T-helper 17 cell (primary cell): Measurements from ENCODE around the gene ELAVL2. TPM values are rescaled to one million over a fixed set of nuclear protein-coding genes. Genes with fewer than 3 reads are reported as not detected.

Source experiments
- ATAC-seq: fragments of 150-1000 bp; cut with Tn5 transposase; 2 replicates; pipeline ENCODE4 v1.10.0; 2021; ENCODE audit warnings: mild to moderate bottlenecking, moderate library complexity
- DNase-seq, 3 donors: peaks; one replicate each; pipeline versions ENCODE4 v3.0.0 to v3.0.0-alpha.2; 2020 to 2021
- H3K9me3 ChIP-seq: one replicate; pipeline ENCODE4 v1.7.0; 2013; ENCODE audit warnings: low read length, mild to moderate bottlenecking; ENCODE audit not compliant: control insufficient read depth, poor library complexity, severe bottlenecking
- H3K27ac Mint-ChIP-seq: one replicate; pipeline ENCODE4 v1.8.0; 2022; ENCODE audit warnings: mild to moderate bottlenecking, moderate library complexity, mixed read lengths
- H3K27me3 Mint-ChIP-seq: one replicate; pipeline ENCODE4 v1.8.0; 2022; ENCODE audit warnings: mixed read lengths
- H3K36me3 Mint-ChIP-seq: one replicate; pipeline ENCODE4 v1.8.0; 2022; ENCODE audit warnings: low read depth, mixed read lengths
- H3K4me1 Mint-ChIP-seq: one replicate; pipeline ENCODE4 v1.8.0; 2022; ENCODE audit warnings: mild to moderate bottlenecking, mixed read lengths
- H3K4me3 Mint-ChIP-seq: one replicate; pipeline ENCODE4 v1.8.0; 2022; ENCODE audit warnings: mild to moderate bottlenecking, moderate library complexity, mixed read lengths
- total RNA-seq, 4 donors: library from RNA in 2 of 4; stranded (reverse) in 2 of 4; gene quantifications; one replicate each; pipeline ENCODE4 v1.2.3 and lab custom pipeline; 2022 to 2026

The ELAVL2 gene
- total RNA-seq, 2 donors from 2014 or later: not detected

DNA sequence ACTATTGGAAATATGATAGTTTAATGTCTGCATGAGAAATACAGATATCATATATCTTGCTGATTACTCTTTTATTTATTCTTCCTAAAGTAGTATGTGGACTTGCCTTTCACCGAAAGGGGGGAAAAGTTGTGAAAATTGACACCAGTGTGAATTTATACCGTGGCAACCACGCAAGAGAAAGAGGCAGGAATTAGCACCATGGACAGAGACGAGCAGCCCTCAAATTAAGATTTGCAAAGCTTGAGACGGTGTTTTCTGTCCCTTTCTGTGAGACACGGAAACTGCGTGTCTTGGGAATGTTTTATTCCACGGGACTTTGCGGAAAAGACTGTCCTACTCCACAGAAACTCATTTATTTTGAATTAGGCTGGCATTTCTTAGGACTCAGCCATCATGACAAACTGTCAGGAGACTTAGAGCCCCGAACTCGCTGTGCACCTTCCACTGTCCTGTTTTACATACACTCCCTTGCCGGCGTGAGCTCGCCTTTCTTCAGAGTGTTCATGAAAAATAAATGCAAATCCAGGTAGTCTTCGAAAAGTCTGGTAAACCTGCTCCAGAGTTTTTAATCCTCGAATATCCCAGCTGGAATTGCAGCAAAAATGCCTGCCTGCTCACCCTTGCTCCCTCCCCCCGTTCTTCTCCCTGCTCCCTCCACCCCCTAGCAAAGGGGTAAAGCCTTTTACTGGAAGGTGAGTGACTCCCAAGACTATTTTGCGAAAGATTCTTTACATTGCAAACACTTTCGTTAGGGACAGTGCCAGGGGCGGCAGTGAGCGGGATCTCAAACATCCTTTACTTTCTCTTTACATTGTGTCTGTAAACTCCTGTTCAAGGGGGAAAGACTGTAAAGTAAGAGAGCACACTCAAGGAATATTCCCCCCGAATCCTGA lies 3.8 kb upstream of the ELAVL2 start:
- no peak overlapping the region for H3K4me3 Mint-ChIP-seq
- DNase-seq (no peak), ATAC-seq (no peak)
- H3K36me3 Mint-ChIP-seq: no peaks in the 10 kb centered on the region
- no peak overlapping the region for H3K27ac Mint-ChIP-seq
- peaks cover 7% of the 10 kb centered on the region for H3K27me3 Mint-ChIP-seq
- no peaks in the 10 kb centered on the region for H3K9me3 ChIP-seq
- no peaks in the 10 kb centered on the region for H3K4me1 Mint-ChIP-seq

DNA sequence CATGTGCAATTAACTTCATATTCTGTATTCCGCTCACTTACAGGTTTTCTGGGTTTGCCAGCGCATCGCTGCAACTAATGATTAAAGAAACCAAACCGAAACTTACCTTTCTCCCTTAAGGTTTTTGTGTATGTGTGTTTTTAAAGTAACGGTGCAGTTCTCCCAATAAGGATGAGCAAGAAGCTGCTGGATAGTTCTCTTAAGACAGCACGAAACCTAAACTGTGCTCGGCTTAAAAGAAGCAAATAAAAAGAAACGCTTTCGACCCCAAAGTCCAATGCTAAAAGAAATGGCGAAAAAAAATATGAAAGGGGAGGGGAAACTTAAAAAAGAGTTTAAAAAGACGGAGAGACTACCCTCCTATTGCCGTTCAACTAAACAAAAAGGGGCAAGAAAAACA lies 340 bp downstream of the ELAVL2 start:
- no peak for ATAC-seq
- DNase-seq: no peak
- H3K27ac Mint-ChIP-seq: no peak overlapping the region
- no peaks in the 10 kb centered on the region for H3K4me1 Mint-ChIP-seq
- H3K27me3 Mint-ChIP-seq: peaks cover 9% of the 10 kb centered on the region
- H3K9me3 ChIP-seq: peaks cover 3% of the 10 kb centered on the region
- H3K36me3 Mint-ChIP-seq: no peaks in the 10 kb centered on the region
- no peak overlapping the region for H3K4me3 Mint-ChIP-seq

- no peaks in the 10 kb centered on the region for H3K4me1 Mint-ChIP-seq
- ATAC-seq: no peak
- H3K4me3 Mint-ChIP-seq: no peak overlapping the region
- no peak overlapping the region for H3K27ac Mint-ChIP-seq
- peaks cover 3% of the 10 kb centered on the region for H3K9me3 ChIP-seq
- H3K36me3 Mint-ChIP-seq: no peaks in the 10 kb centered on the region
- peaks cover 12% of the 10 kb centered on the region for H3K27me3 Mint-ChIP-seq
- no peak for DNase-seq
Observed at GRCh38 chr9:23824830-23825591, 1.0 kb downstream of the ELAVL2 start.

- Mint-ChIP-seq H3K27me3 (peaks cover 12% of the 10 kb centered on the region), H3K27ac (no peak overlapping the region), H3K4me3 (no peak overlapping the region), H3K4me1 (no peaks in the 10 kb centered on the region), H3K36me3 (no peaks in the 10 kb centered on the region)
- ATAC-seq (no peak), DNase-seq (no peak)
- peaks cover 3% of the 10 kb centered on the region for H3K9me3 ChIP-seq
Observed at GRCh38 chr9:23823986-23824829, 1.8 kb downstream of the ELAVL2 start.

- no peak overlapping the region for H3K27ac Mint-ChIP-seq
- no peaks in the 10 kb centered on the region for H3K36me3 Mint-ChIP-seq
- peaks cover 3% of the 10 kb centered on the region for H3K9me3 ChIP-seq
- DNase-seq (no peak), ATAC-seq (no peak)
- no peak overlapping the region for H3K4me3 Mint-ChIP-seq
- no peaks in the 10 kb centered on the region for H3K4me1 Mint-ChIP-seq
- H3K27me3 Mint-ChIP-seq: peaks cover 12% of the 10 kb centered on the region
Observed at GRCh38 chr9:23823269-23823668, 2.8 kb downstream of the ELAVL2 start.

DNA sequence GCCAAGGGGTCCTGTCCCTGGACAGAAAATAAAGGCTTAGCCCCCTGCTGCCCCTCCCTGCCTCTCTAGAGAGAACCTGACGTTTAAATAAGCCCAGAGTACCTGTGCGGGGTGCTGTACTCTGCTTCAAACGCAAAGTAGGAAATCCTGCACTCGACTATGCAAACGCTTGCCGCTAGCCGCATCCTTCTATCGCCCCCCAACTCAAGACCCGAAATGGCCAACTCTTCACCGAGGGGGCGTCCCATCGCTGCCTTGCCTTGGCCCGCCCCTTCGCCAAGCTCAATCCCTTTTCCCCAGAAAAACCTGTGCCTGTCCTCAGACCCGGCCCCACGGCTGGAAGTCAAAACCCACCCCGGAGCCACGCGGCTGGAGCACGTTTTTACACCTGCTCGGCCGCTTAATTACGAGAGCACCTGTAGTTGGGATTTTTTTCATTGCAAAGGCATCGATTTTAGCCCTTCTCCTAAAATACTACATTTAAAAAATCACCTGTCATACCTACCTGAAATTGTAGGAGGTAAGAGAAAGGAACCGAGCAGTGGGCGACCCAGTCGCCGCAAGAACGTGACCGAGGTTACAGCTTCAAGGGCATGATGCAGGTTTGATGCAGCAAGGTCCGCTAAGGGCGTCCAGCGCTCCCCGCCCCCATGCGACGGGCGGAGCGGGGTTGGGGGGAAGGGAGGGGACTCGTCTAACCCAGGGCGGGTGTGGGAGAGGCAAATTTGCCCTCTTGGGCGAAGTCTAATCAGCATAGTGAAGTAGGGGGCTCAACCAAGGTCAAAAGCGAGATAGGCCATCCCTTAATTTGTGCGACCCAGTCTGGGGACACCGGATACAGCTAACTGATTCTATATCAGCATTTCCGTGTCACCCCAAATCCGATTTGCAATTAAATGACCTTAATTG lies 3.5 kb downstream of the ELAVL2 start:
- no peaks in the 10 kb centered on the region for H3K36me3 Mint-ChIP-seq
- H3K4me3 Mint-ChIP-seq: peak overlapping the region; percentile 41
- DNase-seq (no peak), ATAC-seq (no peak)
- H3K4me1 Mint-ChIP-seq: no peaks in the 10 kb centered on the region
- peaks cover 3% of the 10 kb centered on the region for H3K9me3 ChIP-seq
- H3K27me3 Mint-ChIP-seq: peaks cover 12% of the 10 kb centered on the region
- H3K27ac Mint-ChIP-seq: no peak overlapping the region

- Mint-ChIP-seq H3K27ac (no peak overlapping the region), H3K4me1 (no peaks in the 10 kb centered on the region), H3K36me3 (no peaks in the 10 kb centered on the region), H3K4me3 (no peak overlapping the region), H3K27me3 (peaks cover 12% of the 10 kb centered on the region)
- H3K9me3 ChIP-seq: peaks cover 3% of the 10 kb centered on the region
- DNase-seq (no peak), ATAC-seq (no peak)
Observed at GRCh38 chr9:23821375-23822181, 4.5 kb downstream of the ELAVL2 start.

- H3K4me3 Mint-ChIP-seq: no peak overlapping the region
- DNase-seq: no peak
- H3K27ac Mint-ChIP-seq: no peak overlapping the region
- peaks cover 3% of the 10 kb centered on the region for H3K9me3 ChIP-seq
- peaks cover 12% of the 10 kb centered on the region for H3K27me3 Mint-ChIP-seq
- H3K4me1 Mint-ChIP-seq: no peaks in the 10 kb centered on the region
- no peaks in the 10 kb centered on the region for H3K36me3 Mint-ChIP-seq
- ATAC-seq: no peak
Observed at GRCh38 chr9:23820451-23821374, 5.3 kb downstream of the ELAVL2 start.

- no peaks in the 10 kb centered on the region for H3K36me3 Mint-ChIP-seq
- H3K27ac Mint-ChIP-seq: no peak overlapping the region
- H3K4me1 Mint-ChIP-seq: no peaks in the 10 kb centered on the region
- no peak for ATAC-seq
- peaks cover 12% of the 10 kb centered on the region for H3K27me3 Mint-ChIP-seq
- H3K9me3 ChIP-seq: peaks cover 3% of the 10 kb centered on the region
- DNase-seq: no peak
- H3K4me3 Mint-ChIP-seq: no peak overlapping the region
Observed at GRCh38 chr9:23819403-23819802, 6.6 kb downstream of the ELAVL2 start.

- H3K4me3 Mint-ChIP-seq: no peak overlapping the region
- H3K36me3 Mint-ChIP-seq: no peaks in the 10 kb centered on the region
- ATAC-seq: no peak
Observed at GRCh38 chr9:23814243-23814642, 11.8 kb downstream of the ELAVL2 start.

DNA sequence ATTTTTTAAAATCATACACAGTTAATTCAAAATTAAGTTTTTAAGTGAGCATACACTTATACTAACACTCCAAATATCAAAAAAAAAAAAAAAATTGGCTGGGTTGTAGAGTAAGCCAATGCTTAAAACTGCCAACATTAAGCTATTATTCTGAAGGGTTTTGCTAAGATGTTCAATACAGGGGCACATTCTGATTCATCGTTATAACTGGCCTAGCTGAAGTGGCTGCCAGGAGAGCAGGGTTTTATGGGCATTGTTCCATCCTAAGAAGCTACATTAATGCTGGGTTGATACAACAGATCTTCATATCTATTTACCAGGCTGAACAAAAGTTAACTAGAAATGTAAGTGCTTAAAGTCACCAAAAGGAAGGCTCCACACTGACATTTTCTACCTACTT lies 13.4 kb downstream of the ELAVL2 start:
- H3K9me3 ChIP-seq: no peaks in the 10 kb centered on the region
- ATAC-seq (no peak), DNase-seq (no peak)
- H3K4me3 Mint-ChIP-seq: no peak overlapping the region
- no peaks in the 10 kb centered on the region for H3K27me3 Mint-ChIP-seq
- no peak overlapping the region for H3K27ac Mint-ChIP-seq
- no peaks in the 10 kb centered on the region for H3K36me3 Mint-ChIP-seq
- no peaks in the 10 kb centered on the region for H3K4me1 Mint-ChIP-seq

More at GRCh38 chr9:23814243-23814642, 11.8 kb downstream of the ELAVL2 start:
- no peak for DNase-seq
- no peak overlapping the region for H3K27ac Mint-ChIP-seq
- no peaks in the 10 kb centered on the region for H3K4me1 Mint-ChIP-seq
- H3K9me3 ChIP-seq: no peaks in the 10 kb centered on the region
- no peaks in the 10 kb centered on the region for H3K27me3 Mint-ChIP-seq
